PC-3 (cell line): ENCODE data around the gene PAQR5. TPM values are rescaled to one million over a fixed set of nuclear protein-coding genes. Genes with fewer than 3 reads are reported as not detected.

ENCODE experiments used
- ATAC-seq: fragments of 200-7000 bp; cut with Tn5 transposase; 2 replicates; pipeline ENCODE4 v1.9.1; 2020; ENCODE audit warnings: mild to moderate bottlenecking, moderate library complexity
- BruUV-seq: library from RNA; stranded (reverse); fragments of 400-500 nt; replicated peaks from 2 replicates; lab custom pipeline; 2021; lab: Mats Ljungman, UMichigan
- CTCF ChIA-PET: fragments of 300-600 bp; sonication (Branson Sonifier 250); formaldehyde crosslinking; loops from one replicate; lab custom pipeline; 2022; ENCODE audit warnings: antibody characterized with exemption; lab: Charles Lee
- POLR2A ChIA-PET: fragments of 300-600 bp; sonication (Branson Sonifier 250); formaldehyde crosslinking; loops from one replicate; lab custom pipeline; 2022; ENCODE audit warnings: antibody characterized with exemption; ENCODE audit not compliant: unreplicated experiment; lab: Charles Lee
- DNase-seq: peaks from one replicate; pipeline ENCODE4 v3.0.0-alpha.2; 2015
- H2AFZ ChIP-seq: fragments of 300-600 bp; sonication (generic); 2 replicates; pipeline ENCODE4 v1.6.0; 2016; ENCODE audit warnings: antibody characterized with exemption, low read length
- H3F3A ChIP-seq: fragments of 300-600 bp; sonication (generic); one replicate; pipeline ENCODE4 v1.6.0; 2017; ENCODE audit warnings: antibody characterized with exemption, low read length, control low read depth, mild to moderate bottlenecking; ENCODE audit not compliant: unreplicated experiment
- H3K27ac ChIP-seq: fragments of 300-600 bp; sonication (generic); 2 replicates; pipeline ENCODE4 v1.5.1; 2016; ENCODE audit warnings: mild to moderate bottlenecking, low read length
- H3K27me3 ChIP-seq: fragments of 300-600 bp; sonication (generic); 2 replicates; pipeline ENCODE4 v1.6.1; 2016; ENCODE audit warnings: low read length, mixed read lengths
- H3K36me3 ChIP-seq: fragments of 300-600 bp; sonication (generic); 2 replicates; pipeline ENCODE4 v1.6.1; 2016; ENCODE audit warnings: low read depth, mixed run types, low read length, mixed read lengths
- H3K4me1 ChIP-seq: fragments of 300-600 bp; sonication (generic); 2 replicates; pipeline ENCODE4 v1.5.1; 2016; ENCODE audit warnings: low read length; ENCODE audit not compliant: insufficient read depth
- H3K4me2 ChIP-seq: fragments of 300-600 bp; sonication (generic); 2 replicates; pipeline ENCODE4 v1.6.0; 2016; ENCODE audit warnings: low read length
- H3K4me3 ChIP-seq: fragments of 300-600 bp; sonication (generic); 2 replicates; pipeline ENCODE4 v1.5.1; 2016; ENCODE audit warnings: mild to moderate bottlenecking, low read length, mixed read lengths
- H3K79me2 ChIP-seq: fragments of 300-600 bp; sonication (generic); 2 replicates; pipeline ENCODE4 v1.6.1; 2017; ENCODE audit warnings: low read length, mixed read lengths
- H3K9ac ChIP-seq: fragments of 300-600 bp; sonication (generic); 2 replicates; pipeline ENCODE4 v1.6.0; 2016; ENCODE audit warnings: mild to moderate bottlenecking, low read length
- H3K9me2 ChIP-seq: fragments of 300-600 bp; sonication (generic); replicated peaks from 2 replicates; pipeline ENCODE4 v1.6.1; 2016; ENCODE audit warnings: mixed run types, low read length, mixed read lengths
- H3K9me3 ChIP-seq: fragments of 300-600 bp; sonication (generic); 2 replicates; pipeline ENCODE4 v1.6.1; 2016; ENCODE audit warnings: low read length, mixed read lengths
- H4K20me1 ChIP-seq: fragments of 300-600 bp; sonication (generic); 2 replicates; pipeline ENCODE4 v1.6.1; 2016; ENCODE audit warnings: low read length, mixed read lengths
- CTCF ChIP-seq: fragments of 300-600 bp; sonication (generic); conservative IDR thresholded peaks from 2 replicates; pipeline ENCODE4 v1.5.1; 2017; ENCODE audit warnings: antibody characterized with exemption, low read depth, mild to moderate bottlenecking, low read length
- EZH2 ChIP-seq: fragments of 300-600 bp; sonication (generic); IDR thresholded peaks from one replicate; pipeline ENCODE4 v1.6.1; 2017; ENCODE audit warnings: antibody characterized with exemption, mild to moderate bottlenecking, low read length; ENCODE audit not compliant: unreplicated experiment
- EZH2phosphoT487 ChIP-seq: fragments of 300-600 bp; sonication (generic); IDR thresholded peaks from 2 replicates; pipeline ENCODE4 v1.6.1; 2018; ENCODE audit warnings: mild to moderate bottlenecking, antibody characterized with exemption, low read length, borderline replicate concordance
- intact Hi-C: fragments of 100-400 bp; cut with micrococcal nuclease; formaldehyde crosslinking; loops from 2 replicates; pipeline ENCODE4 v1.9.0; 2023
- total RNA-seq: library from RNA; depleted of rRNA; stranded (reverse); fragments of >200 nt; gene quantifications from 2 replicates; pipeline ENCODE4 v1.2.3, GENCODE V29; 2014

The PAQR5 gene
- total RNA-seq, 1 experiment from 2014 or later, result 12.2 TPM

GRCh38 chr15:69360642-69361041 lies 61.9 kb downstream of the PAQR5 start:
- ChIA-PET CTCF (no interaction called here), POLR2A (no interaction called here)
- no peak overlapping the region for H2AFZ ChIP-seq
- ATAC-seq (no peak), DNase-seq (no peak)
- H3K79me2 ChIP-seq, result no peaks in the 10 kb centered on the region
- intact Hi-C loops, result no loop called here
- H3F3A ChIP-seq, result no peaks in the 10 kb centered on the region
- no peak overlapping the region for H3K4me2 ChIP-seq
- no TSS peak for BruUV-seq
- H3K4me3 ChIP-seq, result no peak overlapping the region
- H3K36me3 ChIP-seq, result no peaks in the 10 kb centered on the region
- TF ChIP-seq CTCF (no peak), EZH2 (no peak), EZH2phosphoT487 (no peak)
- H4K20me1 ChIP-seq, result no peaks in the 10 kb centered on the region
- no peaks in the 10 kb centered on the region for H3K9me3 ChIP-seq
- no peaks in the 10 kb centered on the region for H3K4me1 ChIP-seq
- H3K9me2 ChIP-seq, result no peaks in the 10 kb centered on the region
- no peak overlapping the region for H3K27ac ChIP-seq
- H3K9ac ChIP-seq, result no peak overlapping the region
- no peaks in the 10 kb centered on the region for H3K27me3 ChIP-seq

DNA sequence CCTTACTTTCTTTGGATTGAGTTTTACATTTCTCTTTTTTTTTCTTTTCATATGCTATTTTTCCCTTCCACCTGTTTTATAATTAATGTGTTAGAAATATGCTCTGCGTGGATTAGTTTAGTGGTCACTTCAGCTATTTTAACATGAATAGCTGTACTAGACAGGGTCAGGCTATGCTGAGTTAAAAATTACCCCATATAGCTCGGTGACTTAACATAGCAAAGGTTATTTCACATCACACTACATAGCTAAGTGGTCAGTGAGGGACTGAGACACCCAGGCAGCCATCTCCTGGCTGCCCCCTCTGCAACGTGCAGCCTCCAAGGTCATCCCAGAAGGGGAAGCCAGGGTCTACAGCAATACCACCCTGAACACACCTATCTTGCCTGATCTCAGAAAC lies 68.5 kb downstream of the PAQR5 start:
- CTCF ChIA-PET, result no interaction called here
- H3K4me2 ChIP-seq, result no peak overlapping the region
- no peak overlapping the region for H3K4me3 ChIP-seq
- H3K27ac ChIP-seq, result no peak overlapping the region
- no peaks in the 10 kb centered on the region for H3K27me3 ChIP-seq
- H3K9me3 ChIP-seq, result no peaks in the 10 kb centered on the region
- H2AFZ ChIP-seq, result no peak overlapping the region
- H3K79me2 ChIP-seq, result no peaks in the 10 kb centered on the region
- TF ChIP-seq EZH2 (no peak), CTCF (no peak), EZH2phosphoT487 (no peak)
- H3K4me1 ChIP-seq, result no peaks in the 10 kb centered on the region
- intact Hi-C loops, result no loop called here
- POLR2A ChIA-PET, result no interaction called here
- H3K9ac ChIP-seq, result no peak overlapping the region
- H3K9me2 ChIP-seq, result no peaks in the 10 kb centered on the region
- BruUV-seq, result no TSS peak
- no peaks in the 10 kb centered on the region for H4K20me1 ChIP-seq
- ATAC-seq, result no peak
- DNase-seq, result no peak
- H3F3A ChIP-seq, result no peaks in the 10 kb centered on the region
- H3K36me3 ChIP-seq, result no peaks in the 10 kb centered on the region

- no peak overlapping the region for H3K9ac ChIP-seq
- H3K4me2 ChIP-seq, result no peak overlapping the region
- no peaks in the 10 kb centered on the region for H3F3A ChIP-seq
- H3K9me2 ChIP-seq, result no peaks in the 10 kb centered on the region
- ATAC-seq (no peak), DNase-seq (no peak)
- H2AFZ ChIP-seq, result no peak overlapping the region
- H3K4me1 ChIP-seq, result no peaks in the 10 kb centered on the region
- H4K20me1 ChIP-seq, result no peaks in the 10 kb centered on the region
- no peaks in the 10 kb centered on the region for H3K36me3 ChIP-seq
- BruUV-seq, result no TSS peak
- H3K4me3 ChIP-seq, result no peak overlapping the region
- intact Hi-C loops, result no loop called here
- no peak overlapping the region for H3K27ac ChIP-seq
- TF ChIP-seq CTCF (no peak), EZH2 (no peak), EZH2phosphoT487 (no peak)
- no peaks in the 10 kb centered on the region for H3K27me3 ChIP-seq
- no peaks in the 10 kb centered on the region for H3K79me2 ChIP-seq
- CTCF ChIA-PET, result no interaction called here
- no peaks in the 10 kb centered on the region for H3K9me3 ChIP-seq
- POLR2A ChIA-PET, result no interaction called here
Observed at GRCh38 chr15:69369631-69370030, 70.9 kb downstream of the PAQR5 start.
